Mucosa of rectum (tissue), 2 donors: Measurements from ENCODE around the gene STBD1.
"Not testable (repeated sequence)": the region's sequence is repeated elsewhere in the genome, so short reads cannot be mapped to it uniquely, and the experiment has no call there.

ENCODE experiments used
- H3K27ac ChIP-seq, 2 donors: one replicate each; pipeline ENCODE4 v1.7.0; 2013; ENCODE audit warnings: inconsistent platforms in 2 of 2, low read depth in 2 of 2, low read length in 2 of 2
- H3K27me3 ChIP-seq, 2 donors: one replicate each; pipeline ENCODE4 v1.7.0; 2013; ENCODE audit warnings: low read length in 2 of 2; ENCODE audit not compliant: control insufficient read depth in 2 of 2, insufficient read depth in 2 of 2
- H3K36me3 ChIP-seq, 2 donors: one replicate each; pipeline ENCODE4 v1.7.0; 2013; ENCODE audit warnings: low read length in 2 of 2; ENCODE audit not compliant: control insufficient read depth in 2 of 2, insufficient read depth in 2 of 2
- H3K4me1 ChIP-seq, 2 donors: one replicate each; pipeline ENCODE4 v1.7.0; 2013; ENCODE audit warnings: low read length in 2 of 2, mild to moderate bottlenecking in 1 of 2; ENCODE audit not compliant: control insufficient read depth in 2 of 2, insufficient read depth in 2 of 2
- H3K4me3 ChIP-seq, 2 donors: one replicate each; pipeline ENCODE4 v1.7.0; 2013; ENCODE audit warnings: low read length in 2 of 2
- H3K9ac ChIP-seq, 2 donors: one replicate each; pipeline ENCODE4 v1.7.0; 2013; ENCODE audit warnings: low read length in 2 of 2, low read depth in 1 of 2, mild to moderate bottlenecking in 1 of 2
- H3K9me3 ChIP-seq, 2 donors: one replicate each; pipeline ENCODE4 v1.7.0; 2013; ENCODE audit warnings: low read length in 2 of 2; ENCODE audit not compliant: control insufficient read depth in 2 of 2
- donor health status: healthy.
- donor health status: Normal muscosa, but diverticular disease.

Gene STBD1

DNA sequence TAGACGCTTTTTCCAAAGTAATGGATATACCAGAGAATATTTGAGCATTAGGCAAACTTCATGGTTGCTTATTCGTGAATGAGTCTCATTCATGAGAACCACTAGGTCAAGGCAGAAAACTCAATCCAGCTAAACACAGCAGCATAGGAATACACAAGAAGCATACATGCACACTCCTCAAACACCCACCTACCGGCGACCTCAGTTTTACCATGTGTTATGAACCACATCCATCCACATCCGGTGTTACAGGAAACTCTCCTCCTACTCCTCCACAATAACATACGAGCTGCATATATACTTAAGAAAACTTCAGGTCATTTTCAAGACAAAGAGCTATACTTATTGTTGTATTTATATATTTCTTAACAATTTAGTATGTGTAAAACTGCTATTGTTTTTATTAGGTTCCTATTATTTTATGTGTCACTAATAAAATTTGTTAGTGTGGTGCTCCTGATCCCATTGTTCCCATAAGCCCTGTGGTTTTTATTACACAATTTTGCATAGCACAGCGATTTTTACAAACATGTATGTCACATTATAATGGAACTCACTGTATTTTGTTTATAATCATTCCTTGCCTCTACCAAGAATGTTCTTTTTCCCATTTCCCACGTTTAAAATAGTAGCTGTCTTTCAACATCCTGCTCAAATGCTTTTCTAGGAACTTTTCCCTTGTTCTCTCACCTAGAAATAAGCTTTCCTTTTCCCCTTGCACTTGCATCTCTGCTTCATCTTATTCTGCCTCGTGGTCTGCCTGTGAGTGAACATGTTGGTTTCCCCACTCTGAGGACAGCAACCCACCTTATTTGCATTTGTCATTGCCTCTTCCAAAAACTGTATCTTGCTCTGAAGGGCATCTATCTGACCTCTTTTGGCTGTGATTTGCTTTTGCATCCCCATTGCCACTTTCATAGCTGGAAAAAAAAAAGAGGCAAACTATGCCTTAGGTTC lies 48.3 kb downstream of the STBD1 start:
- H3K9ac ChIP-seq = no peak overlapping the region
- no peaks in the 10 kb centered on the region for H3K27me3 ChIP-seq
- H3K4me3 ChIP-seq = no peak overlapping the region

GRCh38 chr4:76357981-76358380 lies 51.4 kb downstream of the STBD1 start:
- H3K27me3 ChIP-seq = no peaks in the 10 kb centered on the region
- no peak overlapping the region for H3K4me3 ChIP-seq
- no peak overlapping the region for H3K9ac ChIP-seq
- no peak overlapping the region for H3K27ac ChIP-seq
- no peaks in the 10 kb centered on the region for H3K36me3 ChIP-seq
- H3K9me3 ChIP-seq = peaks cover 2 to 5% of the 10 kb centered on the region in 2 donors
- H3K4me1 ChIP-seq = no peaks in the 10 kb centered on the region

More for the DNA sequence above, 48.3 kb downstream of the STBD1 start:
- no peaks in the 10 kb centered on the region for H3K4me1 ChIP-seq
- no peak overlapping the region for H3K27ac ChIP-seq
- H3K36me3 ChIP-seq = no peaks in the 10 kb centered on the region
- peaks cover under 1 to 5% of the 10 kb centered on the region in 2 donors for H3K9me3 ChIP-seq

DNA sequence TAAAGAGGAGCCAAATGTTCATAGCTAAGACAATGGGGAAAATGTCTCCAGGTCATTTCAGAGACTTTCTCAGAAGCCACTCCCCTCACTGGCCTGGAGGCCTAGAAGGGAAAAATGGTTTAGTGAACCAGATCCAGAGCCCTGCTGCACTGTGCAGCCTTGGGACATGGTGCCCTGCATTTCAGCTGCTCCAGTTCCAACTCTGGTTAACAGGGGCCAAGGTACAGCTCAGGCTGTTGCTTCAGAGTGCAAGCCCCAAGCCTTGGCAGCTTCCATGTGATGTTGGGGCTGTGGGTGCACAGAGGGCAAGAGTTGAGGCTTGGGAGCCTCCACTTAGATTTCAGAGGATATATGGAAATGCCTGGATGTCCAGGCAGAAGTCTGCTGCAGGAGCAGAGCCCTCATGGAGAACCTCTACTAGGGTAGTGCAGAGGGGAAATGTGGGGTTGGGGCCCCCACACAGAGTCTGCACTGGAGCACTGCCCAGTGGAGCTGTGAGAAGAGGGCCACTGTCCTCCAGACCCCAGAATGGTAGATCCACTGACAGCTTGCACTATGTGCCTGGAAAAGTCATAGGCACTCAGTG lies 53.4 kb downstream of the STBD1 start:
- H3K36me3 ChIP-seq, H3K4me1 ChIP-seq, H3K27me3 ChIP-seq, H3K9ac ChIP-seq, H3K27ac ChIP-seq, H3K4me3 ChIP-seq, H3K9me3 ChIP-seq: not testable (repeated sequence)
